ENCODE data around the gene RFC4. TPM values are rescaled to one million over a fixed set of nuclear protein-coding genes. Genes with fewer than 3 reads are reported as not detected.

The RFC4 gene
- total and polyA plus RNA-seq, 2 of the 4 experiments (the other 2 are of a cell fraction), result 19.5 to 27.9 TPM

DNA sequence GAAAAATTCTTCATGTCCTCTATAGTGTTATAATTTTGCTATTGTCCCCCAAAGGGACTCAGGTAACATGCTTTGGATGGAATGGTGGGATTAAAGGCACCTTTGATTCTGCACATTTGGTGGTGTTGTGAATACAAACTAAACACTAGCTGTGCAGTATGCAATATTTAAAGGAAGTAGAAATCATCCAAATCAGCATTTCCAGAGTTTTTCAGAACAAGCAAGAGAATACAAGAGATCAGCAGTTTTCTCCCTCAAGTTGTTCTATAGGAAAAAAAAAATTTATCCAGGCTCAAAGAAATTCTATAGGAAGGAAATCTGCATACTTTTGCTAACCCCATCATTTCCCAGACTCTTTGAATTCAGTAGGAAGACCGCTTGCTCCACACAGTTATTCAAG lies 26.0 kb upstream of the RFC4 start:
- Histone ChIP-seq H2AK9ac (replicated peaks; ENCODE audit: low read depth, low read length, poor library complexity) (no peak overlapping the region), H3K9me3 (ENCODE audit: control insufficient read depth, insufficient read depth, low read length) (no peaks in the 10 kb centered on the region), H4K8ac (ENCODE audit: low read depth in 2 of 2, low read length in 2 of 2) (no peak overlapping the region), H4K20me1 (ENCODE audit: insufficient read depth, low read length) (no peaks in the 10 kb centered on the region), H2AK5ac (ENCODE audit: low read depth, low read length) (no peak overlapping the region), H2BK120ac (ENCODE audit: low read depth, low read length) (no peak overlapping the region), H3K14ac (replicated peaks; ENCODE audit: low read depth, low read length) (no peak overlapping the region), H4K5ac (ENCODE audit: low read depth, low read length) (no peak overlapping the region), H2BK20ac (ENCODE audit: low read depth, low read length) (no peak overlapping the region), H3K27me3 (ENCODE audit: control insufficient read depth, insufficient read depth, low read length) (peaks cover 35% of the 10 kb centered on the region), H2BK5ac (ENCODE audit: low read depth, low read length, poor library complexity, severe bottlenecking) (no peak overlapping the region), H3K9ac (ENCODE audit: low read depth, low read length) (no peak overlapping the region), H3K4me3 (ENCODE audit: insufficient read depth, low read depth, low read length) (no peak overlapping the region), H2BK15ac (ENCODE audit: low read depth, low read length) (no peak overlapping the region), H3K9me1 (ENCODE audit: insufficient read depth, low read length) (no peaks in the 10 kb centered on the region), H3K27ac (ENCODE audit: insufficient read depth, low read length) (no peak overlapping the region), H3K18ac (ENCODE audit: low read depth, low read length) (no peak overlapping the region), H3K23ac (ENCODE audit: low read depth, low read length) (no peak overlapping the region), H4K91ac (ENCODE audit: insufficient read depth, low read depth, low read length) (no peak overlapping the region), H3K79me1 (ENCODE audit: low read depth in 1 of 2, low read length in 2 of 2) (no peaks in the 10 kb centered on the region), H3K4me1 (ENCODE audit: control insufficient read depth, insufficient read depth, low read length) (no peaks in the 10 kb centered on the region), H2AFZ (replicated peaks; ENCODE audit: low read length, poor library complexity) (no peak overlapping the region), H3K56ac (ENCODE audit: extremely low read depth, insufficient read depth, low read length) (no peak overlapping the region), H3K4ac (ENCODE audit: low read depth, low read length) (no peak overlapping the region), H3K36me3 (ENCODE audit: control insufficient read depth, insufficient read depth, low read length) (no peaks in the 10 kb centered on the region), H3K4me2 (ENCODE audit: low read depth, low read length) (no peak overlapping the region)
- TF ChIP-seq, protein P1, sequence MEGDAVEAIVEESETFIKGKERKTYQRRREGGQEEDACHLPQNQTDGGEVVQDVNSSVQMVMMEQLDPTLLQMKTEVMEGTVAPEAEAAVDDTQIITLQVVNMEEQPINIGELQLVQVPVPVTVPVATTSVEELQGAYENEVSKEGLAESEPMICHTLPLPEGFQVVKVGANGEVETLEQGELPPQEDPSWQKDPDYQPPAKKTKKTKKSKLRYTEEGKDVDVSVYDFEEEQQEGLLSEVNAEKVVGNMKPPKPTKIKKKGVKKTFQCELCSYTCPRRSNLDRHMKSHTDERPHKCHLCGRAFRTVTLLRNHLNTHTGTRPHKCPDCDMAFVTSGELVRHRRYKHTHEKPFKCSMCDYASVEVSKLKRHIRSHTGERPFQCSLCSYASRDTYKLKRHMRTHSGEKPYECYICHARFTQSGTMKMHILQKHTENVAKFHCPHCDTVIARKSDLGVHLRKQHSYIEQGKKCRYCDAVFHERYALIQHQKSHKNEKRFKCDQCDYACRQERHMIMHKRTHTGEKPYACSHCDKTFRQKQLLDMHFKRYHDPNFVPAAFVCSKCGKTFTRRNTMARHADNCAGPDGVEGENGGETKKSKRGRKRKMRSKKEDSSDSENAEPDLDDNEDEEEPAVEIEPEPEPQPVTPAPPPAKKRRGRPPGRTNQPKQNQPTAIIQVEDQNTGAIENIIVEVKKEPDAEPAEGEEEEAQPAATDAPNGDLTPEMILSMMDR (conservative IDR thresholded peaks at IDR 0.05; ENCODE audit: low read depth, low read length), result no peak
- TF ChIP-seq RCOR1 (IDR thresholded peaks at IDR 0.05; ENCODE audit: insufficient replicate concordance, low read length) (no peak), CHD1 (IDR thresholded peaks at IDR 0.05; ENCODE audit: low read depth, low read length) (no peak), RFX5 (IDR thresholded peaks at IDR 0.05; ENCODE audit: low read depth, low read length) (no peak), MAZ (IDR thresholded peaks at IDR 0.05; ENCODE audit: borderline replicate concordance, low read depth, low read length) (no peak), POLR2A (IDR thresholded peaks at IDR 0.05; ENCODE audit: low read depth, low read length) (no peak)
- TF ChIP-seq, protein P2, sequence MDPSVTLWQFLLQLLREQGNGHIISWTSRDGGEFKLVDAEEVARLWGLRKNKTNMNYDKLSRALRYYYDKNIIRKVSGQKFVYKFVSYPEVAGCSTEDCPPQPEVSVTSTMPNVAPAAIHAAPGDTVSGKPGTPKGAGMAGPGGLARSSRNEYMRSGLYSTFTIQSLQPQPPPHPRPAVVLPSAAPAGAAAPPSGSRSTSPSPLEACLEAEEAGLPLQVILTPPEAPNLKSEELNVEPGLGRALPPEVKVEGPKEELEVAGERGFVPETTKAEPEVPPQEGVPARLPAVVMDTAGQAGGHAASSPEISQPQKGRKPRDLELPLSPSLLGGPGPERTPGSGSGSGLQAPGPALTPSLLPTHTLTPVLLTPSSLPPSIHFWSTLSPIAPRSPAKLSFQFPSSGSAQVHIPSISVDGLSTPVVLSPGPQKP (IDR thresholded peaks at IDR 0.05; ENCODE audit: borderline replicate concordance, low read depth, low read length), result no peak
- ChIA-PET CTCF (no interaction called here), POLR2A (ENCODE audit: unreplicated experiment) (no interaction called here)
- BruUV-seq (replicated peaks), result no TSS peak
- DNase-seq (no peak), ATAC-seq (ENCODE audit: low read depth) (no peak)
- in situ Hi-C loops (cut with MboI; ENCODE audit: low sequenced_read_pairs), result no loop called here
- no CpG with 5 or more reads among the region's 1 CpG for WGBS, 2 experiments (ENCODE audit: extremely low coverage in 2 of 2, insufficient read length in 1 of 2)
- intact Hi-C loops (cut with micrococcal nuclease), result loop anchor here (5.0 kb wide), 1 partner anchor 320 kb away; no protein-coding TSS in a partner anchor
- dilution Hi-C loops (cut with HindIII; ENCODE audit: low sequenced_read_pairs, unreplicated experiment), result no loop called here
